Right ventricle myocardium inferior (tissue), 1 donor: ENCODE results near the gene SHROOM4. TPM values are rescaled to one million over a fixed set of nuclear protein-coding genes. Genes with fewer than 3 reads are reported as not detected.

ENCODE experiments used
- ATAC-seq: fragments of 200-7000 bp; cut with Tn5 transposase; one replicate; pipeline ENCODE4 v1.9.1; 2020; ENCODE audit warnings: mild to moderate bottlenecking, moderate library complexity
- DNase-seq: peaks from one replicate; pipeline ENCODE4 v3.0.0; 2021; ENCODE audit errors: missing footprints
- intact Hi-C: fragments of 100-400 bp; cut with DNase I; formaldehyde crosslinking; loops from one replicate; pipeline ENCODE4 v1.11.0; 2022
- total RNA-seq: library from RNA; stranded (reverse); fragmentation: NEBNext Ultra II Directional; extraction: Animal tissue kit (Norgen Biotek cat#: 25700); gene quantifications from one replicate; pipeline ENCODE4 v1.2.1, GENCODE V29; 2021
- donor health status: DM: no; HTN: yes; CAD: no; lungs with severe emphysema.

The SHROOM4 gene
- total RNA-seq, 1 donor from 2014 or later = 10.8 TPM

- DNase-seq (no peak), ATAC-seq (no peak)
- intact Hi-C loops = no loop called here
Measured at GRCh38 chrX:50577326-50577725, 236.7 kb downstream of the SHROOM4 start.

GRCh38 chrX:50567636-50568035, 246.4 kb downstream of the SHROOM4 start:
- intact Hi-C loops = no loop called here
- DNase-seq (no peak), ATAC-seq (no peak)

DNA sequence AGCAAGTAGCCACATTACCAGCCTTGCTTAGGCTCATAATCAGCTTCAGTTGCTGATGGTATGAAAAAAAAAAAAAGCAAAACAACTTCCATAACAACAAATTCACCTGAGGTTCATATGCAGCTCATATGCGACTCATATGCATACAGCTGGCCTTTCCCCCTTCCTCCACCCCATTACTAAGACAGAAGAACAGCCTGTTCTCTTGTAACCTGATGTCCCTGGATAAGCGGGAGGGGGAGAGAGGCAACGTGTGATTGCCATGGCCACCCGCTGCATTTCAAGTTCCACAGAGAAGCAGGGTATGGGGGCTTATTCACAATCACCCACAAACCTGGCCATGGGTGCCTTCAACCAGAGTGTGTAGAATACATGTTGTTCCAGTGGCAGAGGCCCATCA, 248.3 kb downstream of the SHROOM4 start:
- no peak for DNase-seq
- intact Hi-C loops = no loop called here
- no peak for ATAC-seq

Other genes with a start within 250 kb of the SHROOM4 start
- gene BMP15, start 96.5 kb upstream of the SHROOM4 start, total RNA-seq = not detected